HL-60 (cell line): ENCODE data around the gene MAST3.

Experiments used
- GABPA ChIP-seq: IDR thresholded peaks from 2 replicates; pipeline ENCODE4 v1.6.1; 2012; ENCODE audit warnings: low read depth
- POLR2AphosphoS5 ChIP-seq: IDR thresholded peaks from 2 replicates; pipeline ENCODE4 v1.6.1; 2012; ENCODE audit warnings: low read depth
- SPI1 ChIP-seq: IDR thresholded peaks from 2 replicates; pipeline ENCODE4 v1.6.1; 2012; ENCODE audit warnings: low read depth, mild to moderate bottlenecking, borderline replicate concordance
- TF ChIP-seq, protein P1 (sequence below): IDR thresholded peaks from one replicate; pipeline ENCODE4 v1.5.1; 2011; ENCODE audit warnings: low read length, control low read depth, inconsistent platforms; ENCODE audit not compliant: insufficient read depth
- TF ChIP-seq, protein P2 (sequence below): IDR thresholded peaks from 2 replicates; pipeline ENCODE4 v1.6.1; 2012; ENCODE audit warnings: low read depth; ENCODE audit not compliant: insufficient replicate concordance

DNA sequence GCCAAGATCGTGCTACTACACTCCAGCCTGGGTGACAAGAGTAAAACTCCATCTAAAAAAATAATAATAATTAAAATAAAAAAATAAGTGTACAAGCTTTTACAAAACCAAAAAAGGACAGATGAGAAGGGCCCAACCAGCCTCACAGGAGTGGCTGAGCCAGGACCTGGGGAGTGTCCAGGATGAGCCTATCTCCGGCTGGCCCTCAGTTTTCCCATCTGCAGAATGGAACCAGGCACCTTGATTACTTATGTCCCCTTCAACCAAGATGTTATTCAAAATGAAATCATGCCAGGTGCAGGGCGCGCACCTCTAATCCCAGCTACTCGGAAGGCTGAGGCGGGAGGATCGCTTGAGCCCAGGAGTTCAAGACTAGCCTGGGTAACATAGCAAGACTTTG, 66.5 kb downstream of the MAST3 start:
- TF ChIP-seq, protein P1, sequence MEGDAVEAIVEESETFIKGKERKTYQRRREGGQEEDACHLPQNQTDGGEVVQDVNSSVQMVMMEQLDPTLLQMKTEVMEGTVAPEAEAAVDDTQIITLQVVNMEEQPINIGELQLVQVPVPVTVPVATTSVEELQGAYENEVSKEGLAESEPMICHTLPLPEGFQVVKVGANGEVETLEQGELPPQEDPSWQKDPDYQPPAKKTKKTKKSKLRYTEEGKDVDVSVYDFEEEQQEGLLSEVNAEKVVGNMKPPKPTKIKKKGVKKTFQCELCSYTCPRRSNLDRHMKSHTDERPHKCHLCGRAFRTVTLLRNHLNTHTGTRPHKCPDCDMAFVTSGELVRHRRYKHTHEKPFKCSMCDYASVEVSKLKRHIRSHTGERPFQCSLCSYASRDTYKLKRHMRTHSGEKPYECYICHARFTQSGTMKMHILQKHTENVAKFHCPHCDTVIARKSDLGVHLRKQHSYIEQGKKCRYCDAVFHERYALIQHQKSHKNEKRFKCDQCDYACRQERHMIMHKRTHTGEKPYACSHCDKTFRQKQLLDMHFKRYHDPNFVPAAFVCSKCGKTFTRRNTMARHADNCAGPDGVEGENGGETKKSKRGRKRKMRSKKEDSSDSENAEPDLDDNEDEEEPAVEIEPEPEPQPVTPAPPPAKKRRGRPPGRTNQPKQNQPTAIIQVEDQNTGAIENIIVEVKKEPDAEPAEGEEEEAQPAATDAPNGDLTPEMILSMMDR = no peak
- TF ChIP-seq, protein P2, sequence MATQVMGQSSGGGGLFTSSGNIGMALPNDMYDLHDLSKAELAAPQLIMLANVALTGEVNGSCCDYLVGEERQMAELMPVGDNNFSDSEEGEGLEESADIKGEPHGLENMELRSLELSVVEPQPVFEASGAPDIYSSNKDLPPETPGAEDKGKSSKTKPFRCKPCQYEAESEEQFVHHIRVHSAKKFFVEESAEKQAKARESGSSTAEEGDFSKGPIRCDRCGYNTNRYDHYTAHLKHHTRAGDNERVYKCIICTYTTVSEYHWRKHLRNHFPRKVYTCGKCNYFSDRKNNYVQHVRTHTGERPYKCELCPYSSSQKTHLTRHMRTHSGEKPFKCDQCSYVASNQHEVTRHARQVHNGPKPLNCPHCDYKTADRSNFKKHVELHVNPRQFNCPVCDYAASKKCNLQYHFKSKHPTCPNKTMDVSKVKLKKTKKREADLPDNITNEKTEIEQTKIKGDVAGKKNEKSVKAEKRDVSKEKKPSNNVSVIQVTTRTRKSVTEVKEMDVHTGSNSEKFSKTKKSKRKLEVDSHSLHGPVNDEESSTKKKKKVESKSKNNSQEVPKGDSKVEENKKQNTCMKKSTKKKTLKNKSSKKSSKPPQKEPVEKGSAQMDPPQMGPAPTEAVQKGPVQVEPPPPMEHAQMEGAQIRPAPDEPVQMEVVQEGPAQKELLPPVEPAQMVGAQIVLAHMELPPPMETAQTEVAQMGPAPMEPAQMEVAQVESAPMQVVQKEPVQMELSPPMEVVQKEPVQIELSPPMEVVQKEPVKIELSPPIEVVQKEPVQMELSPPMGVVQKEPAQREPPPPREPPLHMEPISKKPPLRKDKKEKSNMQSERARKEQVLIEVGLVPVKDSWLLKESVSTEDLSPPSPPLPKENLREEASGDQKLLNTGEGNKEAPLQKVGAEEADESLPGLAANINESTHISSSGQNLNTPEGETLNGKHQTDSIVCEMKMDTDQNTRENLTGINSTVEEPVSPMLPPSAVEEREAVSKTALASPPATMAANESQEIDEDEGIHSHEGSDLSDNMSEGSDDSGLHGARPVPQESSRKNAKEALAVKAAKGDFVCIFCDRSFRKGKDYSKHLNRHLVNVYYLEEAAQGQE = no peak
- TF ChIP-seq GABPA = no peak
- TF ChIP-seq POLR2AphosphoS5 = no peak
- TF ChIP-seq SPI1 = no peak
